HG03442 (cell line): ENCODE results near the gene OS9.

Source experiments
- ATAC-seq: cut with Tn5 transposase; IDR thresholded peaks from one replicate; pipeline ENCODE4 v1.9.1; 2021; ENCODE audit warnings: mild to moderate bottlenecking, moderate library complexity; ENCODE audit not compliant: unreplicated experiment

Gene OS9

GRCh38 chr12:57735198-57735855, 41.4 kb downstream of the OS9 start:
- no peak for ATAC-seq

- no peak for ATAC-seq
Observed at GRCh38 chr12:57735952-57736740, 42.2 kb downstream of the OS9 start.

GRCh38 chr12:57736741-57737466, 43.0 kb downstream of the OS9 start:
- no peak for ATAC-seq

- ATAC-seq: no peak
Observed at GRCh38 chr12:57737467-57738460, 43.8 kb downstream of the OS9 start.

GRCh38 chr12:57738661-57739237, 44.8 kb downstream of the OS9 start, which contains the start of gene AGAP2:
TSS of gene AGAP2 (minus strand) at chr12:57738742. CDS start at chr12:57738246, 496 bp downstream.
- ATAC-seq: no peak

- ATAC-seq: no peak
Observed at GRCh38 chr12:57739387-57739786, 45.5 kb downstream of the OS9 start.

GRCh38 chr12:57739914-57740538, 46.1 kb downstream of the OS9 start:
- ATAC-seq: no peak

GRCh38 chr12:57740656-57741412, 46.9 kb downstream of the OS9 start:
- ATAC-seq: peak; percentile 47

- ATAC-seq: no peak
Observed at GRCh38 chr12:57741413-57741789, 47.5 kb downstream of the OS9 start.

GRCh38 chr12:57741844-57742738, 48.2 kb downstream of the OS9 start:
- ATAC-seq: peak; percentile 54

- ATAC-seq: no peak
Observed at GRCh38 chr12:57743769-57744168, 49.8 kb downstream of the OS9 start.

GRCh38 chr12:57744194-57744776, 50.4 kb downstream of the OS9 start:
- peak; percentile 27 for ATAC-seq

GRCh38 chr12:57744777-57745484, 51.0 kb downstream of the OS9 start, which contains the start of gene TSPAN31:
TSS of gene TSPAN31 (plus strand) at chr12:57745039. CDS start at chr12:57745155, 116 bp downstream.
- peak; percentile 80 for ATAC-seq

- ATAC-seq: no peak
Observed at GRCh38 chr12:57745485-57745881, 51.6 kb downstream of the OS9 start.

- ATAC-seq: no peak
Observed at GRCh38 chr12:57746025-57746424, 52.1 kb downstream of the OS9 start.

- no peak for ATAC-seq
Observed at GRCh38 chr12:57749061-57749460, 55.1 kb downstream of the OS9 start.
